H9 (cell line): ENCODE data around the gene SESTD1. TPM values are rescaled to one million over a fixed set of nuclear protein-coding genes. Genes with fewer than 3 reads are reported as not detected.

Source experiments
- DNase-seq: peaks from one replicate; pipeline ENCODE4 v3.0.0-alpha.2; 2017
- H2AFZ ChIP-seq: one replicate; pipeline ENCODE4 v1.6.1; 2013; ENCODE audit warnings: mild to moderate bottlenecking, low read length, control low read depth, moderate library complexity
- H2AK5ac ChIP-seq: 2 replicates; pipeline ENCODE4 v1.6.1; 2013; ENCODE audit warnings: low read length, control low read depth, mixed read lengths; ENCODE audit not compliant: insufficient read length
- H2BK120ac ChIP-seq: one replicate; pipeline ENCODE4 v1.6.1; 2013; ENCODE audit warnings: low read depth, mild to moderate bottlenecking, low read length, control low read depth, inconsistent platforms; ENCODE audit not compliant: poor library complexity, severe bottlenecking
- H2BK12ac ChIP-seq: 2 replicates; pipeline ENCODE4 v1.6.1; 2013; ENCODE audit warnings: low read length, control low read depth, mixed read lengths, low read depth; ENCODE audit not compliant: insufficient read length
- H2BK15ac ChIP-seq: 2 replicates; pipeline ENCODE4 v1.6.1; 2013; ENCODE audit warnings: low read depth, low read length, control low read depth
- H2BK20ac ChIP-seq: one replicate; pipeline ENCODE4 v1.6.1; 2013; ENCODE audit warnings: low read depth, mild to moderate bottlenecking, low read length, control low read depth, inconsistent platforms; ENCODE audit not compliant: poor library complexity, severe bottlenecking
- H2BK5ac ChIP-seq: 2 replicates; pipeline ENCODE4 v1.6.1; 2013; ENCODE audit warnings: low read length, control low read depth, mixed read lengths; ENCODE audit not compliant: insufficient read length
- H3K14ac ChIP-seq: 2 replicates; pipeline ENCODE4 v1.6.1; 2013; ENCODE audit warnings: low read length, control low read depth; ENCODE audit not compliant: insufficient read depth
- H3K18ac ChIP-seq: 2 replicates; pipeline ENCODE4 v1.6.1; 2013; ENCODE audit warnings: low read depth, mild to moderate bottlenecking, mixed read lengths, low read length, control low read depth; ENCODE audit not compliant: insufficient read length
- H3K23ac ChIP-seq: 2 replicates; pipeline ENCODE4 v1.6.1; 2013; ENCODE audit warnings: low read length, control low read depth, mixed read lengths, low read depth; ENCODE audit not compliant: insufficient read length
- H3K23me2 ChIP-seq: 2 replicates; pipeline ENCODE4 v1.6.1; 2013; ENCODE audit warnings: low read depth, mild to moderate bottlenecking, mixed read lengths, low read length, control low read depth; ENCODE audit not compliant: insufficient read length, poor library complexity, severe bottlenecking
- H3K27ac ChIP-seq: 2 replicates; pipeline ENCODE4 v1.5.1; 2013; ENCODE audit warnings: low read length, control low read depth, mixed read lengths, low read depth; ENCODE audit not compliant: insufficient read length
- H3K27me3 ChIP-seq: 2 replicates; pipeline ENCODE4 v1.6.1; 2013; ENCODE audit warnings: low read length, control low read depth, inconsistent platforms; ENCODE audit not compliant: insufficient read depth
- H3K4ac ChIP-seq: 2 replicates; pipeline ENCODE4 v1.6.1; 2013; ENCODE audit warnings: low read depth, mild to moderate bottlenecking, control low read depth, inconsistent platforms, low read length, moderate library complexity
- H3K4me1 ChIP-seq: 2 replicates; pipeline ENCODE4 v1.6.1; 2013; ENCODE audit warnings: low read length, control low read depth, inconsistent platforms; ENCODE audit not compliant: insufficient read depth
- H3K4me2 ChIP-seq: 2 replicates; pipeline ENCODE4 v1.6.1; 2013; ENCODE audit warnings: low read length, control low read depth, mixed read lengths; ENCODE audit not compliant: insufficient read length, insufficient read depth
- H3K56ac ChIP-seq: 2 replicates; pipeline ENCODE4 v1.6.1; 2013; ENCODE audit warnings: low read depth, mild to moderate bottlenecking, mixed read lengths, low read length, control low read depth; ENCODE audit not compliant: insufficient read length
- H3K79me1 ChIP-seq: 2 replicates; pipeline ENCODE4 v1.6.1; 2013; ENCODE audit warnings: low read depth, mild to moderate bottlenecking, moderate library complexity, low read length, control low read depth, inconsistent platforms; ENCODE audit not compliant: insufficient read depth, poor library complexity, severe bottlenecking
- H3K79me2 ChIP-seq: 2 replicates; pipeline ENCODE4 v1.6.1; 2013; ENCODE audit warnings: low read length, control low read depth, inconsistent platforms; ENCODE audit not compliant: insufficient read depth
- H3K9ac ChIP-seq: 2 replicates; pipeline ENCODE4 v1.6.1; 2013; ENCODE audit warnings: low read length, control low read depth, mixed read lengths; ENCODE audit not compliant: insufficient read length; ENCODE audit errors: extremely low read depth
- H3K9me3 ChIP-seq: one replicate; pipeline ENCODE4 v1.6.1; 2013; ENCODE audit warnings: low read depth, low read length, inconsistent platforms; ENCODE audit not compliant: control insufficient read depth
- H3T11ph ChIP-seq: one replicate; pipeline ENCODE4 v1.6.1; 2013; ENCODE audit warnings: mild to moderate bottlenecking, low read length, control low read depth, inconsistent platforms
- H4K20me1 ChIP-seq: one replicate; pipeline ENCODE4 v1.6.1; 2013; ENCODE audit not compliant: control insufficient read depth, insufficient read length, insufficient read depth
- H4K5ac ChIP-seq: 2 replicates; pipeline ENCODE4 v1.6.1; 2013; ENCODE audit warnings: low read depth, mild to moderate bottlenecking, mixed read lengths, low read length, control low read depth; ENCODE audit not compliant: insufficient read length
- H4K8ac ChIP-seq: replicated peaks from 2 replicates; pipeline ENCODE4 v1.6.1; 2013; ENCODE audit warnings: low read length, control low read depth, mixed read lengths, low read depth; ENCODE audit not compliant: insufficient read length
- H4K91ac ChIP-seq: 2 replicates; pipeline ENCODE4 v1.6.1; 2013; ENCODE audit warnings: low read depth, mild to moderate bottlenecking, moderate library complexity, mixed read lengths, low read length, control low read depth; ENCODE audit not compliant: insufficient read length
- H3K27ac Mint-ChIP-seq, 3 experiments: 2 replicates in 2 of 3; 3 replicates in 1 of 3; pipeline ENCODE4 v1.8.0; 2020 to 2021; ENCODE audit warnings: mixed read lengths in 3 of 3, mild to moderate bottlenecking in 1 of 3, moderate library complexity in 1 of 3
- H3K27me3 Mint-ChIP-seq: 2 replicates; pipeline ENCODE4 v1.8.0; 2021; ENCODE audit warnings: low read depth, mild to moderate bottlenecking, moderate library complexity, mixed read lengths
- H3K36me3 Mint-ChIP-seq, 3 experiments: 2 replicates in 2 of 3; 3 replicates in 1 of 3; pipeline ENCODE4 v1.8.0; 2020 to 2021; ENCODE audit warnings: low read depth in 3 of 3, mixed read lengths in 3 of 3; ENCODE audit not compliant: insufficient read depth in 1 of 3
- H3K4me1 Mint-ChIP-seq, 2 experiments: 2 replicates each; pipeline ENCODE4 v1.8.0; 2020; ENCODE audit warnings: mixed read lengths in 2 of 2
- H3K4me3 Mint-ChIP-seq, 2 experiments: 2 replicates in 1 of 2; 3 replicates in 1 of 2; pipeline ENCODE4 v1.8.0; 2020 to 2021; ENCODE audit warnings: mild to moderate bottlenecking in 2 of 2, mixed read lengths in 2 of 2, moderate library complexity in 1 of 2
- H3K9me3 Mint-ChIP-seq, 2 experiments: 2 replicates in 1 of 2; 3 replicates in 1 of 2; pipeline ENCODE4 v1.8.0; 2020; ENCODE audit warnings: mild to moderate bottlenecking in 2 of 2, mixed read lengths in 2 of 2, moderate library complexity in 1 of 2
- WGBS: extraction: QIAGEN DNeasy Blood & Tissue Kit; methylation state at CpG from one replicate; pipeline ENCODE4 v1.1.7; 2013; ENCODE audit warnings: missing lambda C conversion rate, low lambda C conversion rate, mixed read lengths; ENCODE audit not compliant: insufficient read length; ENCODE audit errors: extremely low coverage; 5-methylcytosine and 5-hydroxymethylcytosine counted together
- total RNA-seq: library from RNA; stranded (reverse); gene quantifications from 2 replicates; pipeline ENCODE4 v1.2.1, GENCODE V29; 2021
- TF ChIP-seq, protein P1 (sequence below): fragments of 200-600 bp; sonication (generic); conservative IDR thresholded peaks from 3 replicates; pipeline ENCODE4 v1.8.0; 2021; ENCODE audit warnings: antibody characterized with exemption, mild to moderate bottlenecking

The SESTD1 gene
- total RNA-seq, 1 experiment from 2014 or later: 44.4 TPM

DNA sequence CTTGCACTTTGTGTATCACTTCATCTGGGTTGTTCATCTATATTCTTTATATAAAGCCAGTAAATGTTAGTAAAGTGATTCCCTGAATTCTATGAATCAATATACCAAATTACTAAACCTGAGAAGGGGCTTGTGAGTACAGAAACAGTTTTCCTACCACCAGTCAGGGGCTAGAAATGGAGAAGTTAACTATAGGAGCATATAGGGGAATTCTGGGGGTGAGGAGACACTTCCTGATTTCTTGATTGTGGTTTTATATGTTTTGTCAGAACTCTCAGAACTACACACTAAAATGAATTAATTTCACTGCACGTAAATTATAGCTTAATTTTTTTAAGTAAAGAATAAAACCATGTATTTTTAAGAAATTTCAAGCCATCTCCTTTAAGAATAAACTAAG, 93.7 kb downstream of the SESTD1 start:
- Histone ChIP-seq H3K14ac (no peak overlapping the region), H3K18ac (no peak overlapping the region), H3K9me3 (no peaks in the 10 kb centered on the region), H4K20me1 (no peaks in the 10 kb centered on the region), H3K4ac (no peak overlapping the region), H3K4me1 (peaks cover 9% of the 10 kb centered on the region), H2BK15ac (no peak overlapping the region), H3K4me2 (no peak overlapping the region), H4K91ac (no peak overlapping the region), H3K23ac (no peak overlapping the region), H2BK12ac (no peak overlapping the region), H2AFZ (no peak overlapping the region), H2BK5ac (no peak overlapping the region), H4K8ac (no peak overlapping the region), H3K27ac (no peak overlapping the region), H3K9ac (no peak overlapping the region), H3K79me1 (no peaks in the 10 kb centered on the region), H2BK20ac (no peak overlapping the region), H3K23me2 (no peaks in the 10 kb centered on the region), H3K79me2 (no peaks in the 10 kb centered on the region), H2AK5ac (no peak overlapping the region), H3K56ac (no peak overlapping the region), H3K27me3 (no peaks in the 10 kb centered on the region), H3T11ph (no peak overlapping the region), H4K5ac (no peak overlapping the region), H2BK120ac (no peak overlapping the region)
- no peaks in the 10 kb centered on the region for H3K27me3 Mint-ChIP-seq
- no peaks in the 10 kb centered on the region for H3K9me3 Mint-ChIP-seq
- DNase-seq: no peak
- WGBS: no CpG with 5 or more reads among the region's 1 CpG
- no peak overlapping the region for H3K4me3 Mint-ChIP-seq
- peaks cover 18 to 25% of the 10 kb centered on the region in 2 experiments for H3K4me1 Mint-ChIP-seq
- TF ChIP-seq, protein P1, sequence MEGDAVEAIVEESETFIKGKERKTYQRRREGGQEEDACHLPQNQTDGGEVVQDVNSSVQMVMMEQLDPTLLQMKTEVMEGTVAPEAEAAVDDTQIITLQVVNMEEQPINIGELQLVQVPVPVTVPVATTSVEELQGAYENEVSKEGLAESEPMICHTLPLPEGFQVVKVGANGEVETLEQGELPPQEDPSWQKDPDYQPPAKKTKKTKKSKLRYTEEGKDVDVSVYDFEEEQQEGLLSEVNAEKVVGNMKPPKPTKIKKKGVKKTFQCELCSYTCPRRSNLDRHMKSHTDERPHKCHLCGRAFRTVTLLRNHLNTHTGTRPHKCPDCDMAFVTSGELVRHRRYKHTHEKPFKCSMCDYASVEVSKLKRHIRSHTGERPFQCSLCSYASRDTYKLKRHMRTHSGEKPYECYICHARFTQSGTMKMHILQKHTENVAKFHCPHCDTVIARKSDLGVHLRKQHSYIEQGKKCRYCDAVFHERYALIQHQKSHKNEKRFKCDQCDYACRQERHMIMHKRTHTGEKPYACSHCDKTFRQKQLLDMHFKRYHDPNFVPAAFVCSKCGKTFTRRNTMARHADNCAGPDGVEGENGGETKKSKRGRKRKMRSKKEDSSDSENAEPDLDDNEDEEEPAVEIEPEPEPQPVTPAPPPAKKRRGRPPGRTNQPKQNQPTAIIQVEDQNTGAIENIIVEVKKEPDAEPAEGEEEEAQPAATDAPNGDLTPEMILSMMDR: no peak
- H3K27ac Mint-ChIP-seq: no peak overlapping the region
- H3K36me3 Mint-ChIP-seq: peaks cover 0 to 12% (median 6%) of the 10 kb centered on the region in 3 experiments; a peak in 3 of 7 replicates
